Measurements from ENCODE around the gene ZSWIM3.
A peak's percentile ranks its signal among the peaks of the same experiment; 100 is the strongest.

The ZSWIM3 gene

DNA sequence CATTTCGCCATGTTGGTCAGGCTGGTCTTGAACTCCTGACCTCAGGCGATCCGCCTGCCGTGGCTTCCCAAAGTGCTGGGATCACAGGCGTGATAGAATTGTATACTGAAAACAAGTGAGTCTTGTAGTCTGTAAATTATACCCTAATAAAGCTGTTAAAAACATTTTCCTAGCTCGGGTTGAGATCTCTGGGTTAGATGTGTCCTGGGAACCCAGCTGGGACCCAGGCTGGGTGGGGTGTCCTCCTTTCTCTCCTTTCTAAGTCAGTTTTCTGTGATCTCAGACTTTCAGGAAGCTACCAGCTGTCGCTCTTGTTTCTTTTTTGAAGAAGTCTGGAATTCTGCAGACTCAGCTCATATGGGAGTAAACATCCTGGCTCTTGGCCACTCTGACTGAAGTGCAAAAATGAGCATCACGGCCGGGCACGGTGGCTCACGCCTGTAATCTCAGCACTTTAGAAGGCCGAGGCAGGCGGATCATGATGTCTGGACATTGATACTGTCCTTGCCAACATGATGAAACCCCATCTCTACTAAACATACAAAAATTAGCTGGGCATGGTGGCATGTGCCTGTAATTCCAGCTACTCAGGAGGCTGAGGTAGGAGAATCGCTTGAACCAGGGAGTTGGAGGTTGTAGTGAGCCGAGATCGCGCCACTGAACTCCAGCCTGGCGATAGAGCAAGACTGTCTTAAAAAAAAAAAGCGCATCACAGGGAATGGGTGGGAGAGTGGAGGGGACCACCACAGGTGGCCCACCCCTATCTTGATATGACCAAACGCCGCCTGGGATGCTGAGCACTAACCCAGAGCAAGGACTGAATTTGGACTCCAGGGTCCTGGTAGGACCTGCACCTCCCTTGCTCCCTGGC, 67.2 kb downstream of the ZSWIM3 start:
- peak; percentile 64 for DNase-seq (ENCODE audit: low read depth, low spot score)
- in situ Hi-C loops (cut with HindIII; ENCODE audit: low sequenced_read_pairs): no loop called here
- no peak overlapping the region for H3K4me3 ChIP-seq (ENCODE audit: low read depth, low read length)
- TF ChIP-seq, protein P1, sequence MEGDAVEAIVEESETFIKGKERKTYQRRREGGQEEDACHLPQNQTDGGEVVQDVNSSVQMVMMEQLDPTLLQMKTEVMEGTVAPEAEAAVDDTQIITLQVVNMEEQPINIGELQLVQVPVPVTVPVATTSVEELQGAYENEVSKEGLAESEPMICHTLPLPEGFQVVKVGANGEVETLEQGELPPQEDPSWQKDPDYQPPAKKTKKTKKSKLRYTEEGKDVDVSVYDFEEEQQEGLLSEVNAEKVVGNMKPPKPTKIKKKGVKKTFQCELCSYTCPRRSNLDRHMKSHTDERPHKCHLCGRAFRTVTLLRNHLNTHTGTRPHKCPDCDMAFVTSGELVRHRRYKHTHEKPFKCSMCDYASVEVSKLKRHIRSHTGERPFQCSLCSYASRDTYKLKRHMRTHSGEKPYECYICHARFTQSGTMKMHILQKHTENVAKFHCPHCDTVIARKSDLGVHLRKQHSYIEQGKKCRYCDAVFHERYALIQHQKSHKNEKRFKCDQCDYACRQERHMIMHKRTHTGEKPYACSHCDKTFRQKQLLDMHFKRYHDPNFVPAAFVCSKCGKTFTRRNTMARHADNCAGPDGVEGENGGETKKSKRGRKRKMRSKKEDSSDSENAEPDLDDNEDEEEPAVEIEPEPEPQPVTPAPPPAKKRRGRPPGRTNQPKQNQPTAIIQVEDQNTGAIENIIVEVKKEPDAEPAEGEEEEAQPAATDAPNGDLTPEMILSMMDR (IDR thresholded peaks at IDR 0.05; ENCODE audit: low read depth, low read length): no peak

DNA sequence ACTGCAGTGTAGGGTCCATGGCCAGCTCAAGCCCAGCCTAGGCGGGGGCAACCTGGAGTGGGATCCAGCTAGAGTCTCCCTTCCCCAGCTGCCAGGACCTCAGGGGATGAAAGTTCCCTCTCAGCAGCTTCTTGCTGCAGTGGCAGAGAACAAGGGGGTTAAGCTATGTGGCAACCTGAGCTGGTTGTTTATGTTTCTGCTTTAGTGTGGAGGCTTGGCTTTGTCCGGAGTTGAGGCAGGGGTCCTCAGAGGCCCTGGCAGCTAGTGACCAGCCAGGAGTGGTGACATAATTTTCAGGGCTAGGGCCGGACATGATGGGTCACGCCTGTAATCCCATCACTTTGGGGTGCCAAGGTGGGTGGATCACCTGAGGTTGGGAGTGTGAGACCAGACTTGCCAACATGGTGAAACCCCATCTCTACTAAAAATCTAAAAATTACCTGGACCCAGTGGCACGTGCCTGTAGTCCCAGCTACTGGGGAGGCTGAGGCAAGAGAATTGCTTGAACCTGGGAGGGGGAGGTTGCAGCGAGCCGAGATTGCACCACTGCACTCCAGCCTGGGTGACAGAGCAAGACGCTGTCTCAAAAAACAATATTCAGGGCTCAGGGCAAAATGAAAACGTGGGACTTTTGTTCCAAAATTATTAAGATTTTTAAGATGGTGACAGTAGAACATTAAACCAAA, 68.5 kb downstream of the ZSWIM3 start:
- TF ChIP-seq, protein P1 (IDR thresholded peaks at IDR 0.05; ENCODE audit: low read depth, low read length): no peak
- H3K4me3 ChIP-seq (ENCODE audit: low read depth, low read length): no peak overlapping the region
- no peak for DNase-seq (ENCODE audit: low read depth, low spot score)
- in situ Hi-C loops (cut with HindIII; ENCODE audit: low sequenced_read_pairs): no loop called here

DNA sequence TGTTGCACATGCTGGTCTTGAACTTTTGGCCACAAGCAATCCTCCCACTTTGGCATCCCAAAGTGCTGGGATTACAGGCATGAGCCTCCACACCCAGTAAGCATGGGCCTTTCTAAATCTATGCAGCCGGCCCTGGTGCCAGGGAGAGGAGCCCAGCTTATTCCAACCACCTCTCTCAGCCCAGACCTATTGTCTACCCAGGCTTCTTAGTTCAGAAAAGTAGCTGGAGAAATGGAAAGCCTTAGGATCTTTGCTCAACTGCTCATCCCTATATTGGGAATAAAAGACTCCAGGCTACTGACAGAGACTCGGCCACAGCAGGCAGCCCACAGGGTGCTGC, 69.3 kb downstream of the ZSWIM3 start:
- in situ Hi-C loops (cut with HindIII; ENCODE audit: low sequenced_read_pairs): no loop called here
- TF ChIP-seq, protein P1 (IDR thresholded peaks at IDR 0.05; ENCODE audit: low read depth, low read length): no peak
- H3K4me3 ChIP-seq (ENCODE audit: low read depth, low read length): no peak overlapping the region
- no peak for DNase-seq (ENCODE audit: low read depth, low spot score)

DNA sequence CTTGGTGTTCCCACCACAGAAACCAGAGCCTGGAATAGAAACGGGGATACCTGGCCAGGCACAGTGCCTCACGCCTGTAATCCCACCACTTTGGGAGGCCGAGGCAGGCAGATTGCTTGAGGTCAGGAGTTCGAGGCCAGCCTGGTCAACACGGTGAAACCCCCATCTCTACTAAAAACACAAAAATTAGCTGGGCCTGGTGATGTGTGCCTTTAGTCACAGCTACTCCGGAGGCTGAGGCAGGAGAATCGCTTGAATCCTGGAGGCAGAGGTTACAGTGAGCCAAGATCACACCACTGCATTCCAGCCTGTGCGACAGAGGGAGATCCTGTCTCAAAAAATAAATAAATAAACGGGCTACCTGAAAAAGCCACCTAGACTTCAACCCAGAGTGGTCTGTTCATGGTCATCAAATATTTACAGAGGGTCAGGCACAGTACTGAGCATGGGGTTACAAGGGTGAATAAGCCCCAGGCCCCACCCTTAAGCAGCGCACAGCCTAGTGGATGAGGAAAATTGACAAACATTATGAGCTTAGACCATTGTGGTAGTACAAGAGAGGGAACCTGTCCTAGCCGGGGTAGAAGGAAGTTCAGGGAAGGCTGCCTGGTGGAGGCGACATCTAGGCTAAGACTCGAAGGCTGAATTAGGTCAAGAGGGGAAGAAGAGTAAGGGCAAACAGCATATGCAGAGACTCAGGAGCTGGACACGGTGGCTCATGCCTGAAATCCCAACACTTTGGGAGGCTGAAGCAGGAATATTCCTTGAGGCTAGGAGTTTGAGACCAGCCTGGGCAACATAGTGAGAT, 69.9 kb downstream of the ZSWIM3 start:
- no peak overlapping the region for H3K4me3 ChIP-seq (ENCODE audit: low read depth, low read length)
- TF ChIP-seq, protein P1 (IDR thresholded peaks at IDR 0.05; ENCODE audit: low read depth, low read length): no peak
- DNase-seq (ENCODE audit: low read depth, low spot score): no peak
- in situ Hi-C loops (cut with HindIII; ENCODE audit: low sequenced_read_pairs): no loop called here

Data from astrocyte of the spinal cord (primary cell).